ENCODE measurements around the gene NRGN. TPM values are rescaled to one million over a fixed set of nuclear protein-coding genes. Genes with fewer than 3 reads are reported as not detected.

The NRGN gene
- total and polyA plus RNA-seq, 4 donors = 15.4 to 41.1 (median 35.8) TPM

- WGBS, 2 donors = 63 to 71% methylated on average over 44 of the region's 44 CpGs
- Histone ChIP-seq H3K27ac (ENCODE audit: low read depth in 1 of 2, low read length in 2 of 2) (no peak overlapping the region), H3K4me3 (ENCODE audit: low read length in 2 of 2) (no peak overlapping the region), H3K9me3 (ENCODE audit: control insufficient read depth, low read length) (no peaks in the 10 kb centered on the region), H3K4me1 (ENCODE audit: control insufficient read depth in 1 of 2, insufficient read depth in 2 of 2, low read length in 2 of 2) (no peaks in the 10 kb centered on the region), H3K36me3 (ENCODE audit: control insufficient read depth in 1 of 2, insufficient read depth in 2 of 2, low read length in 1 of 2) (no peaks in the 10 kb centered on the region), H3K27me3 (ENCODE audit: control insufficient read depth in 1 of 2, insufficient read depth in 2 of 2, low read length in 1 of 2) (no peaks in the 10 kb centered on the region)
- DNase-seq = no peak
- no peak for ATAC-seq (ENCODE audit: low FRiP score)
- intact Hi-C loops (cut with DNase I) = no loop called here
Measured at GRCh38 chr11:124745270-124745834, 5.6 kb downstream of the NRGN start.

GRCh38 chr11:124745835-124746620 lies 6.3 kb downstream of the NRGN start:
- DNase-seq (no peak), ATAC-seq (ENCODE audit: low FRiP score) (no peak)
- 61% methylated on average over 38 to 41 of the region's 41 CpGs for WGBS, 2 donors
- intact Hi-C loops (cut with DNase I) = no loop called here
- H3K36me3 ChIP-seq (ENCODE audit: control insufficient read depth in 1 of 2, insufficient read depth in 2 of 2, low read length in 1 of 2) = no peaks in the 10 kb centered on the region
- no peak overlapping the region for H3K4me3 ChIP-seq (ENCODE audit: low read length in 2 of 2)
- H3K4me1 ChIP-seq (ENCODE audit: control insufficient read depth in 1 of 2, insufficient read depth in 2 of 2, low read length in 2 of 2) = no peaks in the 10 kb centered on the region
- H3K9me3 ChIP-seq (ENCODE audit: control insufficient read depth, low read length) = no peaks in the 10 kb centered on the region
- H3K27me3 ChIP-seq (ENCODE audit: control insufficient read depth in 1 of 2, insufficient read depth in 2 of 2, low read length in 1 of 2) = no peaks in the 10 kb centered on the region
- no peak overlapping the region for H3K27ac ChIP-seq (ENCODE audit: low read depth in 1 of 2, low read length in 2 of 2)

DNA sequence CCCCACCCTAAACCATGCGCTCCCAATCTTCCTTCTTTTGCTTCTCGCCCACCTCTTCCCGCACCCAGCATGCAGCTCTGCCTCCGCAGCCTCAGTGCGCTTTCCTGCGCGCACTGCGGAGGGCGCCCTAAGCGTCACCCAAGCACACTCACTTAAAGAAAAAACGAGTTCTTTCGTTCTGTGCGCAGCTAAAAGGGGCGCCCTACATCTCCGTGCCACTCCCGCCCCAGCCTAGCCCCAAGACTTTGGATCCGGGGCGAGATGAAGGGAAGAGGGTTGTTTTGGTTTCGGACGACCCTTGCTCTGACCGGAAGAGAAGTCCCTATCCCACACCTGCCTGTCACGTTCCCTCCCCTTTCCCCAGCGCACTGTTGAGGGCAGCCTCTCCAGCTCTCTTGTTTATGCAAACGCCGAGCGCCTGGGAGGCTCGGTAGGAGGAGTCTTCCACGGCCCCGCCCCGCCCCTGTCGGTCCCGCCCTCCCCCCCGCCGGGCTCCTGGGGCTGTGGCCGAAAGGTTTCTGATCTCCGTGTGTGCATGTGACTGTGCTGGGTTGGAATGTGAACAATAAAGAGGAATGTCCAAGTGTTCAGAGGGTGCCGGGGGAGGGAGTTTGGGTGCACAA lies 7.0 kb downstream of the NRGN start:
- Histone ChIP-seq H3K36me3 (ENCODE audit: control insufficient read depth in 1 of 2, insufficient read depth in 2 of 2, low read length in 1 of 2) (no peaks in the 10 kb centered on the region), H3K4me1 (ENCODE audit: control insufficient read depth in 1 of 2, insufficient read depth in 2 of 2, low read length in 2 of 2) (no peaks in the 10 kb centered on the region), H3K27ac (ENCODE audit: low read depth in 1 of 2, low read length in 2 of 2) (no peak overlapping the region), H3K4me3 (ENCODE audit: low read length in 2 of 2) (no peak overlapping the region), H3K9me3 (ENCODE audit: control insufficient read depth, low read length) (no peaks in the 10 kb centered on the region), H3K27me3 (ENCODE audit: control insufficient read depth in 1 of 2, insufficient read depth in 2 of 2, low read length in 1 of 2) (no peaks in the 10 kb centered on the region)
- DNase-seq (peak; percentile 79 to 90), ATAC-seq (ENCODE audit: low FRiP score) (peak; percentile 81)
- intact Hi-C loops (cut with DNase I) = no loop called here
- WGBS, 2 donors = 48 to 51% methylated on average over 37 of the region's 37 CpGs

DNA sequence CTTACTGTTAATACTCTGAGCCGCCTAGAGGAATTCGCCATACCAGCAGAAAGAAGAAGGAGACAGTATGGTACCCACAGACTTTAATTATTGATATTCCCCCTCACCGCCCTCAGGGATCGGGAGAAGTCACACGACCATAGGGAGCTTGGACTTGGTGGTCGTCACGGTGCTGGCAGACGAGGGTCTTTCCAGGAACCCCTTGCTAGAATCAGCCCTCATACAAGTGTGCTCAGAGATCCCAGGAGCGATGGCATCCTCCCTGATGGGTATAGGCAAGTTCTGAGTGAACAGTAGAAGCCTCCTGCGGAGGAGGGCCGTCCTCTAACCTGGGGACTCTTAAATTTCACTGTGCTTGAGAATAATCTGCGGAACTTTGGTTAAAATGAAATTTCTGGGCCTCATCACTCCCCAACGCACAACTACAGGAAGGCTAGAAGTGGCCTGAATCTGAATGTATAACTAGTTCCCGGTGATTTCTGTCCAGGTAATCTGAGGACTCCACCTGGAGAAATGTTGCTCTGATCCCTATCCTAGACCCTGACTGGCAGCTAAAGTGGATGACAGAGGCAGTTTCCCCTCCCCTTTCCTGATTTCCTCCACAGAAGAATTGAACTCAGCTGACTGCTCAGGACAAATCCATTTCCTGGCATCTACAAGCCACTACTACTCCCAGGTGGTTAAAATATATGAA lies 7.8 kb downstream of the NRGN start:
- Histone ChIP-seq H3K27me3 (ENCODE audit: control insufficient read depth in 1 of 2, insufficient read depth in 2 of 2, low read length in 1 of 2) (no peaks in the 10 kb centered on the region), H3K27ac (ENCODE audit: low read depth in 1 of 2, low read length in 2 of 2) (no peak overlapping the region), H3K4me3 (ENCODE audit: low read length in 2 of 2) (no peak overlapping the region), H3K36me3 (ENCODE audit: control insufficient read depth in 1 of 2, insufficient read depth in 2 of 2, low read length in 1 of 2) (no peaks in the 10 kb centered on the region), H3K4me1 (ENCODE audit: control insufficient read depth in 1 of 2, insufficient read depth in 2 of 2, low read length in 2 of 2) (no peaks in the 10 kb centered on the region), H3K9me3 (ENCODE audit: control insufficient read depth, low read length) (no peaks in the 10 kb centered on the region)
- no peak for ATAC-seq (ENCODE audit: low FRiP score)
- WGBS, 2 donors = 89% methylated on average over 14 of the region's 14 CpGs
- no peak for DNase-seq
- intact Hi-C loops (cut with DNase I) = no loop called here

DNA sequence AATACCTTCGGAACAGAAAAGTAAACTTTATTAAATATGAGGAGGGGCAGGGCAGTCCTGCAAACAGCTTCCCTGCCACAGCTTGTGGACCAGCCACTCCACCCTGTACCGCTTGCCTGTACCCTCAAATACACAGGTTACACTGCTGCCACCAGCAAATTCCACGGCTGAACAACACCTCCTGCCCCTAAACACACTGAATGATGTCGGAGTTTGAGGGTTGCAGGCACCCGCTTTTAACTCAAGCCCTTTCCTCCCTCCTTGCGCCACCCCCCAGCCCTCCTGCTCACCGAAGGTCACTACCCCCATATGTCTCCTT lies 8.3 kb downstream of the NRGN start:
- intact Hi-C loops (cut with DNase I) = no loop called here
- DNase-seq (no peak), ATAC-seq (ENCODE audit: low FRiP score) (no peak)
- 72 to 84% methylated on average over 7 of the region's 7 CpGs for WGBS, 2 donors
- Histone ChIP-seq H3K9me3 (ENCODE audit: control insufficient read depth, low read length) (no peaks in the 10 kb centered on the region), H3K27me3 (ENCODE audit: control insufficient read depth in 1 of 2, insufficient read depth in 2 of 2, low read length in 1 of 2) (no peaks in the 10 kb centered on the region), H3K4me1 (ENCODE audit: control insufficient read depth in 1 of 2, insufficient read depth in 2 of 2, low read length in 2 of 2) (no peaks in the 10 kb centered on the region), H3K4me3 (ENCODE audit: low read length in 2 of 2) (no peak overlapping the region), H3K27ac (ENCODE audit: low read depth in 1 of 2, low read length in 2 of 2) (no peak overlapping the region), H3K36me3 (ENCODE audit: control insufficient read depth in 1 of 2, insufficient read depth in 2 of 2, low read length in 1 of 2) (no peaks in the 10 kb centered on the region)

- no peaks in the 10 kb centered on the region for H3K4me1 ChIP-seq (ENCODE audit: control insufficient read depth in 1 of 2, insufficient read depth in 2 of 2, low read length in 2 of 2)
- no peaks in the 10 kb centered on the region for H3K27me3 ChIP-seq (ENCODE audit: control insufficient read depth in 1 of 2, insufficient read depth in 2 of 2, low read length in 1 of 2)
- H3K9me3 ChIP-seq (ENCODE audit: control insufficient read depth, low read length) = no peaks in the 10 kb centered on the region
- ATAC-seq (ENCODE audit: low FRiP score) = peak; percentile 2
- no peak overlapping the region for H3K27ac ChIP-seq (ENCODE audit: low read depth in 1 of 2, low read length in 2 of 2)
- H3K36me3 ChIP-seq (ENCODE audit: control insufficient read depth in 1 of 2, insufficient read depth in 2 of 2, low read length in 1 of 2) = no peaks in the 10 kb centered on the region
- DNase-seq = no peak
- H3K4me3 ChIP-seq (ENCODE audit: low read length in 2 of 2) = no peak overlapping the region
- 58 to 68% methylated on average over 12 of the region's 12 CpGs for WGBS, 2 donors
- intact Hi-C loops (cut with DNase I) = no loop called here
Measured at GRCh38 chr11:124748481-124749343, 9.0 kb downstream of the NRGN start.

DNA sequence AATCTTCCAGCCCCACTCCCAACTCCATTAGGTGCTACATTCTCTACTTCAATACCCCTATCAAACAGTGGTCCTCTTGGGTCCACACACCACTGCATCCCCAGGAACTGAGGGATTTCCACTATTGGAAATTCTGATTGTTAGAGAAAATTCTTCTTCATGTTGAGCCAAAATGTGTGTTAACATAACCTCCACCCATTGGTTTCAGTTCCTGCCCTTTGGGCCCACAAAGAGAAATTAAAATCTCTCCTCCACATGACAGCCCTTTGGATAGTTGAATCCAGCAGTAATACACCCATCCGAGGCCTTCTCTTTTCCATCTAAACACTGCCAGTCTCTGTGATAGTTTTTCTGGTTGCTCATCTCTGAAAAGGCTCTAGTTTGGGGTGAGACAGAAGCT lies 10.2 kb downstream of the NRGN start:
- intact Hi-C loops (cut with DNase I) = no loop called here
- ATAC-seq (ENCODE audit: low FRiP score) (no peak), DNase-seq (no peak)
- Histone ChIP-seq H3K9me3 (ENCODE audit: control insufficient read depth, low read length) (no peaks in the 10 kb centered on the region), H3K27ac (ENCODE audit: low read depth in 1 of 2, low read length in 2 of 2) (no peak overlapping the region), H3K27me3 (ENCODE audit: control insufficient read depth in 1 of 2, insufficient read depth in 2 of 2, low read length in 1 of 2) (no peaks in the 10 kb centered on the region), H3K4me3 (ENCODE audit: low read length in 2 of 2) (no peak overlapping the region), H3K4me1 (ENCODE audit: control insufficient read depth in 1 of 2, insufficient read depth in 2 of 2, low read length in 2 of 2) (no peaks in the 10 kb centered on the region), H3K36me3 (ENCODE audit: control insufficient read depth in 1 of 2, insufficient read depth in 2 of 2, low read length in 1 of 2) (no peaks in the 10 kb centered on the region)
- 72 to 76% methylated on average over 1 of the region's 1 CpG for WGBS, 2 donors

GRCh38 chr11:124751391-124751740 lies 11.6 kb downstream of the NRGN start:
- intact Hi-C loops (cut with DNase I) = no loop called here
- no peaks in the 10 kb centered on the region for H3K27me3 ChIP-seq (ENCODE audit: control insufficient read depth in 1 of 2, insufficient read depth in 2 of 2, low read length in 1 of 2)
- H3K4me1 ChIP-seq (ENCODE audit: control insufficient read depth in 1 of 2, insufficient read depth in 2 of 2, low read length in 2 of 2) = no peaks in the 10 kb centered on the region
- H3K36me3 ChIP-seq (ENCODE audit: control insufficient read depth in 1 of 2, insufficient read depth in 2 of 2, low read length in 1 of 2) = no peaks in the 10 kb centered on the region
- 59 to 70% methylated on average over 11 of the region's 11 CpGs for WGBS, 2 donors
- no peak for DNase-seq
- H3K27ac ChIP-seq (ENCODE audit: low read depth in 1 of 2, low read length in 2 of 2) = no peak overlapping the region
- no peaks in the 10 kb centered on the region for H3K9me3 ChIP-seq (ENCODE audit: control insufficient read depth, low read length)
- H3K4me3 ChIP-seq (ENCODE audit: low read length in 2 of 2) = no peak overlapping the region
- ATAC-seq (ENCODE audit: low FRiP score) = no peak
